ENCODE results near the gene LRP2BP.
"Not testable (repeated sequence)": the region's sequence is repeated elsewhere in the genome, so short reads cannot be mapped to it uniquely, and the experiment has no call there.

Gene LRP2BP

DNA sequence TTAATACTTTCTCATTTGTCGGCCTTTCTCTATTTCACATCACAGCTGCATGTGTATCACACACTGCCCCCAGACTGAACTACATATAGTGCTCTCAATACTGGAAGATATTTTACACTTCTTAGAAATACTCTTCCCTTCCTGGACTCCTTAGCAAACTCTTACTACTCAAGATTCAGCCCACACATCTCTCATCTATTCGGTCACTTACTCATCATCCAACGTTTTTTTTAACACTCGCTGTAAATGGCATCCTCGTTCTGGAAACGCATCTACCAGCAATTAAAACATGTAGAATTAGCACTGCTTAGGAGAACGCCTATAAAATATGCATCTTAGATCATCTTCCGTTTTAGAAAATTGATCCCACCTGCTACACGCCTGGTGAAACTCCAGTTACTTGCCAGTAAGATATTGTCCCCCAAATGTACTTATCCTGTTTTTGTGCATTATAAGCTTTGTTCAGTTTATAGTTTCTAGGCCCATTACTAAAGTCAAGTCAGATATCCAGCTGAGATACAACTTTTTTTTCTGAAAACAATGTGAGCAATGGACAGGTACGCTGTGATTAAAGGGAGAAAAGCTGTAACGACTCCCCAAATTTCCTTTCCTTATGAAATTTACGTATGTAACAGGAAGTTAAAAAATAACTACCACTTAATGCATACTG is 1.0 kb downstream of the LRP2BP start:
- no peak for DNase-seq

DNA sequence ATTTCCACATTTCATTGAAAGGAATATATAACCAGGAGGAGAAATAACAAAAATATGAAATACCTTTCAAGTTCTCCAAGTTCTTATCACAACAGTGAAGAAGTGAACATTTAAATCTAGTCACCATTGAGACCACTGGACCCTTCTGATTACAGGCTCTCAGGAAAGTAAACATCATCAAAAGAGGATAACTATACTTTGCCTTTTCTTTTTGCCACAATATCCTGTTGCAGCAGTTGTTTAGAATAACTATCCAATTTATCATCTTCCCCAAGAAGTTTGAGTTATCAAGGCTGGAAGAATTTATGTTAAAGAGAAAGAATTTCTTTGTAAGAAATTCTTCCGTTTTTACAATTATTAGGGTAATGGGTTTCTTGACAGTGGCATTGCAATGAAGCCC is 3.6 kb downstream of the LRP2BP start:
- no peak for DNase-seq

DNA sequence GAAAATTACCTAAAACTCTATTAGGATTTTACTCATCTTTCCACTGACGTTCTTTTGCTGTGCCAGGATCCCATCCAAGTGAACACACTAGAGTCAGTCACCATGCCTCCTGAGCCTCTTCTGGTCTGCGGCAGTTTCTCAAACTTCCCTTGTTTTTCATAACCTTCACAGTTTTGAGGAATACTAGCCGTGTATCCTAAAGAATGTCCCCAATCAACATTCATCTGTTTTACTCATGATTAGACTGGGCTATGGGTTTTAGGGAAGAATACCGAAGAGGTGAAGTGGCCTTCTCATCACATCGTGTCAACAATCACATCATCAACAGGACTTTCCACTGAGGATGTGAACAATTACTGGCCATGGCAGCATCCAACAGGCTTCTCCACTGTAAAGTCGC is 4.8 kb downstream of the LRP2BP start:
- DNase-seq: no peak

DNA sequence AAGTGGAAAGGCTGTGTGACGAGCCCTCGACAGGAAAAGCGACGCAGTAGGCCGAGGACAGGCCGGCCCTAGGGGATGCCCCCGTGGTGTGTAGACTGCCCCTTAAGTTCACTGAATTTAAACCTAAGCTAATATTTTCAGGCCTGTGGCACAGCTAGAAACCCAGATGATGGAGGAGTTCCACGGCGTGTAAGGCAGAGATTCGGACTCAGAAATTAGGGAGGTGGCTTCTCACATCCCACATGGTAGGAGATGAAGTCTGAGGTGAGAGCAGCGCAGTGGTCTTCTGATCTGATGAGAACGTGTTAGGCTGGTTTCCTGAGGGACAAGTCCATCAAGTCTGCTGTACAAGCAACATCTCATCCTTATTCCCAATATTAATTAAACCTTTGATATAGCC is 7.8 kb downstream of the LRP2BP start:
- DNase-seq: no peak

DNA sequence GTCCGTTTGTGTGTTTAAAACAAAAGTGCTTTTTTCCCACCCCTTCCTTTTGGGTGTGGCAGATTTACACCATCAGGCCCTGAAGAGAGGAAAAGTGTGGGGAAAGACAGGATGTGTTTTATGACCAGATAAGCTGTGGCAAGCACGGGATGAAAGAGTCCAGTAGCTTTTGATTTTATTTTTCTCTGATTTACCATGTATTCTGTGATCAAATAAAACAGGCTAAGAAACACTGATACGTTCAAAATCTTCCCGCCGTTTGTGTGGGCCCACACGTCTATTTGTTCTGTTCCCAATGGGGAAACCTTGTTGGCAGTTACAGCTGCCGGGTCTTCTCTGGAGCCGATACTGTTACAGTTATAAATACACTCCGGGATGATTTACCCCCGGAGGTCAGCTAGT is 10.8 kb downstream of the LRP2BP start:
- no peak for DNase-seq

DNA sequence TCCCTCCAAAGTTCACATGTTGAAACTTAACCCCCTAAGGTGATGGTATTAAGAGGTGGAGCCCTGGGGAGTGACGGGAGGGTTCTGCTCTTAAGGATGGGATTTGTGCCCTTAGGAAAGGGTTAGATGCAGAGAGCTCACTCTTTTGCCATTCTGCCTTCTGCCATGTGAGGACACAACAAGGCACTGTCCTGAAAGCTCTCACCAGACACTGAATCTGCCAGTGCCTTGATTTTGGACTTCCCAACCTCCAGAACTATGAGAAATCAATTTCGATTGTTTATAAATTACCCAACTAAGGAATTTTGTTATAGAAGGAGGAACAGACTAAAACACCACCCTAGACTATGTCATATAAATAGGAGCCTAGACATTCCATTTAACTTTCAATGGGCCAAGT is 11.7 kb downstream of the LRP2BP start:
- no peak for DNase-seq

DNA sequence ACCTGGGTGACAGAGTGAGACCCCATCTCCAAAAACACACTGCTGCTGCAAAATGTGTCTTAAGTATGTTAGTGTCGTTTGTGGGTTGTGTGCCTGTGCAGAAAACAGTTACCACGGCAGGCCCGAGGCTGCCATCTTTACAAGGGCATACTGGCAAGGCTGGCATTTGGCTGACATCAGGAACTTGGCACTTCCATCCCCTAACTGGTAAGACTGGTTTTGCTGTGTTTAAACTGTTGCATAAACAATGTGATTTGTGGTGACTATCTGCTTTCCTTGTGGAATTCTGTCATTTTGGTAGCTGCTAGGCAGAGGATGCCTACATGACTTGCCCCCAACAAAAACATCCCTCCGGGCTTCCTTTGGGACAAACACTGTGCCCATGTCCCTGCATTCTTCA is 12.3 kb downstream of the LRP2BP start:
- no peak for DNase-seq

DNA sequence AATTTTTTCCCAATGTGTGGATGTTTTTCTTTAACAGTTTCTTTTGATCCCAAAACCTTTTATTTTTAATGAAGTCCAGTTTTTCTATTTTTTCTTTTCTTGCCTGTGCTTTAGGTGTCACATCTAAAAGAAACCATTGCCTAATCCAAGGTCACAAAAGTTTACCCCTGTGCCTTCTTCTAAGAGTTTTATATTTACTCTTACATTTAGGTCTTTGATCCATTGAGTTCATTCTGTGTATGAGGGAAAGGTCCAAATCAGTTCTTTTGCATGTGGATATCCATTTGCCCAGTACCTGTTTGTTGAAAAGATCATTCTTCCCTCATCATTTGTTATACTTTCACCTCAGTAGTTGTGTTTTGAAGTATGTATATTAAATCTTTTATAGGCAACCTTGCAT is 13.0 kb downstream of the LRP2BP start:
- DNase-seq: no peak

DNA sequence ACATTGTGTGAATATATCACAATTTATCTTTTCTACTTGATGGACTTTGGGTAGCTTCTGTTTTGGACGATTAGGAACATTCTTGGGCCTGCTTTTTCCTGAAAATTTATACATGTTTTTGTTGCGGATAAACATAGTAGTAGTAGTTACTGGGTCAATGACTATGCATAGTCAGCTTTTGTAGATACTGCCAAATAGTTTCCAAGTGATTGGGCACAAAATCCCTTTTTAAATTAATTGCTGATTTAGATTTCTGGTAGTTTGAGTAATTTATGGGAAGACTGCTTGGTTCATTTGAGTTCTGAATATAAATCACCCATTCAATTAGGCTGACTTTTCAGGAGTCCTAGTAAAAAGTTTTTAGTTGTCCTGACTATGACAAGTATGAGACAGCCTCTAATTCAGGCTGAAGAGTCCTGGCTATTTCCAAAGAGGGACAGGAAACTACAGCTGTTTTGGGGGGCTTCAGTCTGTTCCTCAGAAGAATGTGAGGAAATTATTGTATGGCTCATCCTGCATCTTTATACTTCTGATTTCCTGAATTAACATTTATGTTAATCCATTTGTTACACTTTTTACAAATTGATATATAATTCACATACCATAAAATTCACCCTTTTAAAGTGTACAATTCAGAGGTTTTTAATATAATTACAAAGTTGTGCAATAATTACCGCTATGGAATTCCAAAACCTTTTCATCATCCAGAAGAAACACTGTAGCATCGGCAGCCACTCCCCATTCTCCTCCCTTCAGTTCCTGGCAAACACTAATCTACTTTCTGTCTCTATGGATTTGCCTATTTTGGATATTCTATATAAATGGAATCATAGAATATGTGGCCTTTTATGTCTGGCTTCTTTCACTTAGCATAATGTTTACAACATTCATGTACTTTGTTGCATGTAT is 14.2 kb downstream of the LRP2BP start:
- DNase-seq: no peak

DNA sequence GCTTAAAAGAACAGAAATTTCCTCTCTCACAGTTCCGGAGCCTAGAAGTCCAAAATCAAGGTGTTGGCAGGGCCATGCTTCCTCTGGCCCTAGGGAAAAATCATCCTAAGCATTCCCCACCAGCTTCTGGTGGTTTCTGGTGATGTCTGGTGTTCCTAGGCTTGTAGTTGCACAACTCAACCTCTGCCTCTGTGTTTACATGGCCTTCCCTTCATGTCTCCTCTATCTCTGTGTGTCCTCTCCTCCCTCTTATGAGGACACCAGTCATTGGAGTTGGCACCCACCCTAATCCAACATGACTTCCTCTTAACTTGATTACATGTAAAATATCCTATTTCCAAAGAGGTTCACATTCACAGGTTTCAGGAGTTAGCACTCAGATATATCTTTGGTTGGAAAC is 15.4 kb downstream of the LRP2BP start:
- no peak for DNase-seq

DNA sequence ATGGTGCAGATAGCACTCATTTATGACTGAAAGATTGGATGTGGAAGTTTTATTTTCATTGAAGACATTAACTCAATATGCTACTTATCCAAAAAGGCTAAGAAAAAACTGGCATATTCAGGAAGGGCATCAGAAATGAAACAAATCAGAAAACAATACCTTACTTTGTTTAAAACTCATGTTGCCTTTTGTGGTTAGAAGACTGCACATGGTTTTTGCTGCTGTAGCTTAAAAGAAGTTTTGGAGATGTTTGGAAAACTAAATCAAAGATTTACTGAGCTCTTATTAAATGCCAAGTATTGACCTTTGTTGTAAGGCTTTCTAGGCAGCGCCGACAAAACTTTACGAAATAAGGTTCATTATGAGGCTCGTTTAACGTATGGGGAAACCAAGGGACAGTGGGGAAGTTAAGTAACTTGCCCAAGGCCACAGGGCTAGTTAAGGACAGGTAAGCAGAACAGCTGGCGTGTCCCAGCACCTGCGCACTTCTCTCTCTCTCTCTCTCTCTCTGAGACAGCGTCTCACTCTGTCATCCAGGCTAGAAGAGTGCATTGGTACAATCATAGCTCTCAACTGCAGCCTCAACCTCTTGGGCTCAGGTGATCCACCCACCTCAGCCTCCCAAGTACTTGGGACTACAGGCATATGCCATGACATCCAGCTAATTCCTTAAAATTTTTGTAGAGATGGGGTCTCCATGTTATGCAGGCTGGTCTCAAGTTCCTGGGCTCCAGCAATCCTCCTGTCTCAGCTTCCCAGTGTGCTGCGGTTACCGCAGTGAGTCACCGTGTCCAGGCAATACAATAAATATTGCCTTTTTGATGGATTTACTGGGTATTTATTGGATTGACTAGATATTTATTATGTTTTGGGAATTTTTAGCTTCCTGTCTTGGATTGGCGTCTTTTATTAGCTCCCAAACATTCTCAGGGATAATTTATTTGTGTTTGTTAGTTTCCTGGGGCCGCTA is 16.1 kb downstream of the LRP2BP start:
- DNase-seq: no peak

DNA sequence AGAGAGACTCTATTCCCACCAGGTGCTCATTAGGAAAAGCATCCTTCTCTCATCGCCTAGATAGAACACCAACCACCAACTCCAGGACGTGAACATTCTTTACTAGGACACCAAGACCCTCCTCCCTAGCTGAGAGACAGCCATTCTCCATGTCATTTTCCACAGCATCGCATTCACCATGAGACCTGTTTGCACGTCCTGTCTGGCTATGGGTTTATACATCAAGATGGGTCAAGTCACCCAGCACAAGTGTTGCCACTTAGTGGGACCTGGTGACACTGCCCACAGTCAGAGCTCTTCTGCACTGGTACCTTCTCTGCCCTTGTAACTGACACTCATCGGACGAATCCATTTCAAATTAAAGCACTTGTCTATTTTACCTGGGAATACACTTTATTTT is 17.5 kb downstream of the LRP2BP start:
- DNase-seq: no peak

DNA sequence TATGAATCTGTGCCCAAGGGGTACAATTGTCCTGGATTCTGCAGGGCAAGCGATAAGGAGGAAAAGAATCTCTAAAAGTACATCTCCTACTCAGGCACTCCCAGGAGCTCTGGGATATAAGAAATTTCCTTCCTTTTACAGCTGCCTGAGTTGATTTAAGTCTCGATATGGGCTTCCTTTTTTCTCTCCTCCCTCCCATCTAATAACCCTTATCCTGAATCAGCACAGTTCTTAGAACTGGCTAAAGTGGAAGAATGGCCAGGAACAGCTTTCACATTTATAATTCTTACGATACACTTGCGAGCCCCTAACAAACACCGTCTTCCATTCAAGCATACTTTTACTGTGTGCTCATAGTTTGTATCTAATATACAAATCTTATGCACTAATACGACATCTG is 21.2 kb downstream of the LRP2BP start:
- DNase-seq: no peak

DNA sequence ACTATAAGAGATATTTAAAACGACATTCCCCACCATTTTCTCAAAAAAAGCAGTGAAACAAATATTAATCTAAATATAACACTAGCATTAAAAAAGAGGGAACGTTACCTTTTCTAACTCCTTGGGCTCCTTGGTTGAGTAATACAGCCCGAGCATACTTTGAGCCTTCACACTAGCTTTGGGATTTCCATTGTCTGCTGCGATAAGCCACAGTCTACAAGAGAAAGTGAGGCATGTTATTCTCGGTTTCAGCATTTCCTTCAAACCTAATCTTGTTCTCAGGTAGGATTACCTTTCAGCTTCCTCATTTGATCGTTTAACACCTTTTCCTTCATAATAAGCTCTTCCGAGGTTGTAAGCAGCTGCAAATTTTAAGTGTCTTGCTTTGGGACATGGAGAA is 21.7 kb downstream of the LRP2BP start:
- no peak for DNase-seq

DNA sequence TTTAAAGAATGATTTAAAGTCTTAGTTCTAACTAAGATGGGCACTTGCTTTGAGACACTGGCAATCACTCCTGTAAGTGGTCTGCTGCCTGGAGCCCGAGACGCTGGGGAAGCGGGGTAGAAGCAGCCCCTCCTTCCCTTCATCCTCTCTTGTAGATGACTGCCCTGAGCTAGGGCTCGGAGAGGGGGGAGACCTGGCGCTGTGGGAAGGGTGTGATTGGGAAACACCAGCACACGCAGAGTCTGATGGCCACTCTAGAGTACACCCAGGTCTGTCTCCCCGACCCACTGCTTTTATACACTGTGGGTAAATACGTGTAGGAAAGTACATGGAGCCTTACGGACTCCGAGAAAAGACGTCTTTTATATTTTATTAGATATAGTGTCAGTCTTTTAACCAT is 24.0 kb downstream of the LRP2BP start:
- no peak for DNase-seq

DNA sequence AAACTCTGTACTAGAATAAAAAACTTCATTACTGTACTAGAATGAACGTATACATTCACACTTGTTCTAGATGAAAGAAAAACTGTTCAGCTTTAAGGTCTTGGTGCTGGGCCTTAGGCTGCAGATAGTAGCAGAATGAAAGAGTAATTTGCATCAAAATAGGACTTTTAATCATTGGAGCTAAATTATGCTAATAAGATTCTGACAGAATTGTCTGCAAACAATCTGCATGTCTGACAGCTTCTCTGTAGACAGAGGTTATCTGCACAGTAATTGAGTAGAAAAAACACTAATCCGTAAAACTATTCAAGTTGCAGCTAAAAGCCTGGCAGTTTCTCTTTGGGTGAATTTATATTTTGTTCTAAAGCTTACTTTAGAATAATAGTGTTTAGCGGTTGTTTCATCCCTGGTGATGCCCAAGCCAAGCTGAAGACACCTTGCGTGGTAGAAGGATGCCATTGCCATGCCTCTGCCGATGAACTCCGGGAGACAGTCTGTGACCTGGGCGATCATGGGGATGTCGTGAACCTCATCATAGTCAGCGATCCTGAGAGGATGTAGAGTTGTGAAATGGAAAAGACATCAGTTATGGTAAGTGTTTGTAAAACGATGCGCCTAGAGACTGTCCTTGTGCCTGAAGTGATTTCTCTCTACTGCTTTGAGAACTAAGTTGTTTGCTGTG is 25.3 kb downstream of the LRP2BP start:
- DNase-seq: no peak

DNA sequence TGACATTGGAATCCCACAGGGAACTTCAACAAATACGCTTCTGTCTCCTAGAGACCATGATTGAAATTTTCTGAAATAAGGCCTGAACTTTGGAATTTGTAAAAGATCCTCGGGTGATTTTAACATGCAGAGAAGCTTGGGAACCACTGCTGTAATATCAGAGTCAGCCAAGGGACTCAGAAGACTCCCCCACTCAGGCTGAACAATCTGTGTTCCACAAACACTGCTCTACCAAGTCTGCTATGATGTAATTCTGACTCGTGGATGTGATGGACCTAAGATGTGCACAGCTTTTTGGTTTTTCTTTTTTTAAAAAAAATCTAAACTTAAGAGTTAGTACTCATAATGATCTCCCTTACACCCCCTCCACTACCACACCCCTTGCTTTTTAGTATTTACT is 26.0 kb downstream of the LRP2BP start:
- DNase-seq: no peak

DNA sequence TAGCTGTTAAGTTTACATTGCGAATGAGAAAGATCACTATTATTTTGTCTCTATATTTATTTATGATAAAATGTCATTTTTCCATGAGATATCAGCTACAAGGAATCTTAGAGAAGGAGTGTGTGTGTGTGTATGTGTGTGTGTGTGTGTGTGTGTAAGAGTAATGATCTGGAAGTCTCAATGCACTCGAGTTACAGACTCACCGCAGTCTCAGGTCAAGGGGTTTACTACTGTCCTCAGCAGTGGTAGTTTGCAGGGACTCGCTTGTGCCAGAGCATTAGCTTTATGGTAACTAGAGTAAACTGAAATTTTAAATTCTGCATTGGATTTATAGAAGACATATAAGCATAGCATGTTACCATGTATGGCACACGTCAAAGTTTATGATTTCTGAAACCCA is 30.8 kb downstream of the LRP2BP start:
- DNase-seq: no peak

DNA sequence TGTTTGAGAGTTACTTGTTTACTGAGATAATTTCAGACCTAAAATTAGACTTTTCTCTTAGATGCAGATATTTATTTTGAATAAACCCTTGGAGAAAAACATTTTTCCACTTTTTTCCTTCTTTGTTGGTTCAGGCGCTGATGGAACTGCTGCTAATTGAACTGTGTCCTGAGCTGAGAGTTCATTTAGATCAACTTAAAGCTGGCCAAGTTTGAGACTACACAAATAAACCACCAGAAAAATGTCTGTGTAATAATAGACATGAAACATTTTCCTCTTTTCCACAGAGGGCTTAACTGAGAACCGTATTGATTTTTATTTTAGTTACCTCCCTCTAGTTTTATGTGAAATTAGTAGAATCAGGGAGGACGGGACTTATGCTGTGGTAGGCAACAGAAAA is 32.5 kb downstream of the LRP2BP start:
- no peak for DNase-seq

DNA sequence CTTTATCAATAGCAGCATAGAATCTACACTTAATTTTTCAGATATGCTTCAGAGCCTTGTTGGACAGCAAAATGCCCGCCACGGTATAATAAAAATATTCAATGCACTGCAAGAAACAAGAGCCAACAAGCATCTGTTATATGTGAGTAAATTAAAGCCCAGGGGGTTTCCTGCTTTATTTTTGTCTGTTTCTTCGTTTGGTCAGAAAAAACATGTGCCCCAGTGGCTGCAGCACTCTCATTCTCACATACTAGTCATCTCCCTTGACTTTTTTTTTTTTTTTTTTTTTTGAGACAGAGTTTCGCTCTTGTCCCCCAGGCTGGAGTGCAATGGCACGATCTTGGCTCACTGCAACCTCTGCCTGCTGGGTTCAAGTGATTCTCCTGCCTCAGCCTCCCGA is 33.2 kb downstream of the LRP2BP start:
- DNase-seq: not testable (repeated sequence)

DNA sequence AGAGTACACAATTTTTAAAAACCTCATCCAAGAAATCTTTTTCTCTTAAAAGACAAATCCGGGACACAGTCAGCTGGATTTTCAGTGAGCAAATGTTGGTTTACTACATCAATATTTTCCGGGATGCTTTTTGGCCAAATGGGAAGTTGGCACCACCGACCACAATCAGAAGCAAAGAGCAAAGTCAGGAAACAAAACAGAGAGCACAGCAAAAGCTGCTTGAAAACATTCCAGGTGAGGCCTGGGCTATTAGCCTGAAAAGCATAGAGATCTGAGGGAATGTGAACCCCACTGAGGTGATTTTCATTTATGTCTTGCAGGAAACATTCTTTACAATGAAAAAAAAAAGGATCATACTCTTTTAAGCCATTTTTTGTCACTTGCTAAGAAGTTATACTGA is 33.9 kb downstream of the LRP2BP start:
- no peak for DNase-seq

DNA sequence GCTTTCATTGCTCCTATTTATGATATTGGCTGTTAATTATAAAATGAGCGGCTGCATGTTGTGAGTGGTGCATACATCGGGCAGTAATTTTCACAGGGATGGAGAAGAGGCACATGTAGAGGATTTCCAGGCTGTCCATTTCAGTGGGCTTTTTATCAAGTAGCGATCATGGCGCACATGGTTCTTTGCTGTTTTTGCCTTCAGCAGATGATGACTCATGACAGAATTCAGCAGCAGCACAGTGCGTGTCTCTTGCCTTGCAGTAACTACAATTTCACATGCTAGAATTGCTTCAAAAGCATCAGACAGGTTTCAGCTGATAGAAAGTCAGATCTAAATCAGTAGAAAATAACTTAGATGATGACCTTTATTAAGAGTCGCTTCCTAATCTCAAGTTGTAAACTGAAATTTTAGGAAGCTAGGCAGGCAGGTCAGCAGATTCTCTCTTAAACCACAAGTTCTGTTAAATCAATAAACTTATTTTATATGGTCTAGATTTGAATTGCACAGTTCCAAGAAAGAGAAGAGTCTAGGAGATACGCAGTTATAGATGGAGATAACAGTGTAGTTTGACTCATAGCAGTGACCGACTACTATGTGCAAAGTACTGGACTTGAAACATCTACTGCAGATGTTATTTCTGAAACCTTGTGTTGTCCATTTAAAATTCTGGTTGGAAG is 35.8 kb downstream of the LRP2BP start:
- DNase-seq: no peak
